ENCODE results near the gene ASB6. TPM values are rescaled to one million over a fixed set of nuclear protein-coding genes. Genes with fewer than 3 reads are reported as not detected.

Gene ASB6
- total RNA-seq, 2 donors from 2014 or later = 21.9 to 28.7 TPM

Other genes starting within 250 kb of the ASB6 start
- not detected for gene C9orf50, start 21.1 kb downstream of the ASB6 start, total RNA-seq
- 10 to 100 TPM; 27.0 to 27.8 TPM for gene NTMT1, start 16.0 kb downstream of the ASB6 start, total RNA-seq
- gene PRRX2, start 23.5 kb upstream of the ASB6 start, total RNA-seq = not detected
- under 1 TPM in 1 of 2 donors, not detected in 1; 0.15 TPM for gene PTGES, start 110.9 kb upstream of the ASB6 start, total RNA-seq
- 10 to 100 TPM; 13.2 to 18.7 TPM for gene TOR1B, start 161.0 kb upstream of the ASB6 start, total RNA-seq
- 10 to 100 TPM; 16.7 to 17.2 TPM for gene TOR1A, start 182.0 kb upstream of the ASB6 start, total RNA-seq
- gene C9orf78, start 193.1 kb upstream of the ASB6 start, total RNA-seq = 100 to 1,000 TPM in 1 of 2 donors, 10 to 100 TPM in 1; 96.2 to 111 TPM
- 10 to 100 TPM; 80.7 to 90.0 TPM for gene USP20, start 193.3 kb upstream of the ASB6 start, total RNA-seq